Activated naive CD4-positive, alpha-beta T cell treated with Interleukin-2 at 50 U/mL for 16 hours (primary cell): ENCODE data around the gene LSP1.

Source experiments
- DNase-seq: peaks from one replicate; pipeline ENCODE4 v3.0.0-alpha.2; 2020

The LSP1 gene

GRCh38 chr11:1851468-1852180 lies 1.3 kb upstream of the LSP1 start:
- no peak for DNase-seq

GRCh38 chr11:1852271-1852876 lies 510 bp upstream of the LSP1 start:
- no peak for DNase-seq

GRCh38 chr11:1853376-1854131 lies 670 bp downstream of the LSP1 start:
- DNase-seq: peak; percentile 38

GRCh38 chr11:1854132-1854948 lies 1.5 kb downstream of the LSP1 start:
- no peak for DNase-seq

GRCh38 chr11:1854949-1855885 lies 2.3 kb downstream of the LSP1 start:
- DNase-seq: peak; percentile 53

GRCh38 chr11:1855886-1856265 lies 3.0 kb downstream of the LSP1 start:
- DNase-seq: no peak

DNA sequence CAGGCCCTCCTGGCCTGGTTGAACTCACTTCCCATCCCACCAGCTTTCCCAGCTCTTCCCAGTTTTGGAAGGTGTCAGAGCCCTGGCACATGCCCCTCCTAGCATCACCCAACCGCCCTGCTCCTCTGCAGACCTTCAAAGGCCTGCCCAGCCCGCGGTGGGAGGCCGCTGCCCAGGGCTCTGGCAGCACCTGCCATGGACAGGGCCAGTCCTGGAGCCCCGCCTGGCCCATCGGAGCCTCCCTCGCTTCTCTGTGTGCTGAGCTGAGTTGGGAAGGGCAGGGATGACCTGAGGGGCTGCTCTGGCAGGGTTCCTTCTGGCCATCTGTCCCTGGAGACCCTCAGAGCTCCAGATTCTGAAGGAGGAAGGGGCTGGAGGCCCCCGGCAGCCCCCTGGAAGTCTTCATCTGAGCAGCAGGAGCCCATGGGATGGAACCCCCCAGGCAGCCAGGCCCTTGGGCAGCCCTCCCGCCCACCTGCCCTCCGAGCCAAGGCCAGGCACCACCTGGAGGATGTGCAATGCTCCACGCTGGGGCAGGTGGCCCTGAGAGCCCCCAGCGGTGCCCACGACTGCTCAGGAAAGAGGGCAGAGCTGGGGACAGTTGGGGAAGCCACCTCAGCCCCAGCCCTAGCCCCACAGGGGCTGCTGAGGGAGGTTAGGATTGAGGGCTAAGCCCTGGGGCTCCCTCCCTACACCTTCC lies 3.6 kb downstream of the LSP1 start:
- DNase-seq: no peak

GRCh38 chr11:1857064-1857463 lies 4.2 kb downstream of the LSP1 start:
- DNase-seq: no peak

GRCh38 chr11:1858154-1858553 lies 5.3 kb downstream of the LSP1 start:
- no peak for DNase-seq

GRCh38 chr11:1858576-1858975 lies 5.7 kb downstream of the LSP1 start:
- DNase-seq: no peak

- no peak for DNase-seq
These were observed 6.1 kb downstream of the LSP1 start for GRCh38 chr11:1859004-1859403.

- no peak for DNase-seq
These were observed 7.2 kb downstream of the LSP1 start for GRCh38 chr11:1860108-1860507.

DNA sequence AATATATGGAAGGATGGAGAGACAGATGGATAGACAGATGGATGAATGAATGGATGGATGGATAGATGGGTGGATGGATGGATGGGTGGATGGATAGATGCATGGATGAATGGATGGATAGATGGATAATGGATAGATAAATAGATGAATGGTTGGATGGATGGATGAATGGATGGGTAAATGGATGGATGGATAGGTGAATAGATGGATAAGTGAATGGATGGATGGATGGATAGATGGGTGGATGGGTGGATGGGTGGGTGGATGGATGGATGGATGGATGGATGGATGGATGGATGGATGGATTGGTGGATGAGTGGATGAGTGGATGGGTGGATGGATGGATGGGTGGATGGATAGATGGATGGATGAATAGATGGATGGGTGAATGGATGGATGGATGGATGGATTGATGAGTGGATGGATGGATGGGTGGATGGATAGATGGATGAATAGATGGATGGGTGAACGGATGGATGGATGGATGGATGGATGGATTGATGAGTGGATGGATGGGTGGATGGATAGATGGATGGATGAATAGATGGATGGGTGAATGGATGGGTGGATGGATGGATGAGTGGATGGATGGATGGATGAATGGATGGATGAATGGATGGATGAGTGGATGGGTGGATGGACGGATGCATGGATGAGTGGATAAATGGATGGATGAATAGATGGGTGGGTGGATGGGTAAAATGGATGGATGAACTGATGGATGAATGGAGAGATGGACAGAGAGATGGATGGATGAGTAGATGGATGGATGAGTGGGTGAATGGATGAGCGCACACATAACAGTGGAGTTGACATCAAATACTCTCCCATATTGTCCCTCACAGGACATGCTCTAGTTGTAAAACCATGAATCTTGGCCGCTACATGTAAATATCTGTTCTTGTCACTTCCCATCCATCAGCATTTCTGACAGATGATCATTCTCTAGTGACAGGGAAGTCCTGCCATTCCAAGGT lies 8.8 kb downstream of the LSP1 start:
- no peak for DNase-seq

- no peak for DNase-seq
These were observed 9.9 kb downstream of the LSP1 start for GRCh38 chr11:1862588-1863351.

DNA sequence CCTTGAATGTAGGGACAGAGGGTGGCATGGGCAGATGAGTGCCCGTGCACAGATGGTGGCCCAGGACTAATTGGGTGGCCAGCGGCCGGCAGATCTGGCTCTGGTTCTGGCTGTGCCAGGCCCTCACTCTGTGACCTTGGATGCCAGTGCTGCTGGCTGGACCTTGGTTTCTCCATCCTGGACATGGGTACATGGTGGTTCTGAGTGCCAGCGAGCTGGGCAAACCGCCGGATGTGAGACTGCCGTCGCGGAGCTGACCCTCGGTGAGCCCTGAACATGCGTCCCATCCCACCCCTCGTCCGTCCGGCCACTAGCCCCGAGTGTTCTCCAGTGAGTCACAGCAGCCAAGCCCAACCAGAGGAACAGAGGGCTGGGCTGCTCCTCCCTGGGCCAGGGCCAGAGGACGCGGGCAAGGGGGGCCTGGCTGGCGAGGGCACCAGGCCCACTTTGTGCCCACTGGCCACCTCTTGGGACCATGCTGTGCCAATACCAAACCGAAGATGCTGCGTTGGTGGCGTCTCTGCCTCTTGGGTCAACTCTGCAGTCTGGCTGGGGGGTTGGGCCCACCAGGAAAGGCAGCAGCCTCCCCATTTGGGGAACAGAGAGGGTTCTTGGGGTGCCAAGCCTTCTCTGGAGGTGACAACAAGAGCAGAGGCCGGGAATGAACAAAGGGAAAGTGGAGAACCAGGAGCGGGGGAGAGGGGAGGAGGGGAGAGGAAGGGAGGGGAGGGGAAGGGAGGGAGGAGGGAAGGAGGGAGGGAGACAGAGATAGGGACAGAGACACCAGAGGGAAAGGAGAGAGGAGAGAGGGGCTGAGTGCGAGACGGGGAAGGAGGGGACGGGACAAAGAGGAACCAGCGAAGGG lies 10.7 kb downstream of the LSP1 start:
- no peak for DNase-seq

GRCh38 chr11:1864231-1864630 lies 11.3 kb downstream of the LSP1 start:
- DNase-seq: no peak

DNA sequence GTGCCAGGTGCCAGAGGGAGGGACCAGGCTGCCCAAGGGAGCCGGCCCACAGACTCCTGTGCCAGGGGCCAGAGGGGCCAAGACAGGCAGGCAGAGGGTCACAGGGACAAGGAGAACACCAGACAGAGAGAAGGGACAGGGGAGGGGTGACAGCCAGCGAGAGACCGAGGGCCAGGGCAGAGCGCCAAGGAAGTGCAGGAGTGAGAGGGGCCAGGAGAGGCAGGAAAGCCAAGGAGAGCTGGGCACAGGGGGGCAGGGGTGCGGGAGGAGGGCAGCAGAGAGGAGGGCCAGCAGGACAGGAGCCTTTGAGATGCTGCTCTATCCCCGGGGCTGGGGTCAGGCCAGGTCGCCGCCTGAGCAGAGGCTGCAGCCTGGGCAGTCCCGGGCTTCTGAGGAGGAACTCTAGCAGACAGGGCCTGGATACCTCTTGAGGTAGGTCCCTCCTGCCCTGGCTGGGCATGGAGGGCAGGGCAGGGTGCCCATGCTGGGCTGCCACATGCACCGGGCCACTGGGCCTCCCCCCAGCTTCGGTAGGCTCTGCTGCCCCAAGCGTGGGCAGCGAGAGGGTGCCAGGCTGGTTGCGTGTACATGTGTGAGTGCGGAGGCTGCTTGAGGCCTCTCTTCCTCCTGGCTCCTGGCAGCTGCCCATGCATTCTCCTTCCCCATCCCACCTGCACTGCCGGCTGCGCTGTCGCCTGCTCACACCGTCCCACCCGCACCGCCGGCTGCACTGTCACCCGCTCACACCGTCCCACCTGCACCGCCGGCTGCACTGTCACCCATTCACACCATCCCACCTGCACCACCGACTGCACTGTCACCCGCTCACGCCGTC lies 12.2 kb downstream of the LSP1 start:
- DNase-seq: no peak
